ENCODE measurements around the gene PCAT7. TPM values are rescaled to one million over a fixed set of nuclear protein-coding genes. Genes with fewer than 3 reads are reported as not detected.
"Not testable (repeated sequence)": the region's sequence is repeated elsewhere in the genome, so short reads cannot be mapped to it uniquely, and the experiment has no call there.

The PCAT7 gene
- total RNA-seq, 1 donor from 2014 or later = 1.3 TPM

GRCh38 chr9:94584555-94584954 is 29.7 kb downstream of the PCAT7 start:
- H3K9me3 Mint-ChIP-seq (ENCODE audit: unreplicated experiment) = no peaks in the 10 kb centered on the region
- TF ChIP-seq CTCF (IDR thresholded peaks at IDR 0.05; ENCODE audit: unreplicated experiment) = no peak
- H3K27me3 Mint-ChIP-seq (ENCODE audit: unreplicated experiment) = peaks cover 4% of the 10 kb centered on the region
- no peaks in the 10 kb centered on the region for H3K36me3 Mint-ChIP-seq (ENCODE audit: low read depth, unreplicated experiment)
- H3K27ac Mint-ChIP-seq (ENCODE audit: unreplicated experiment) = no peak overlapping the region
- no peak for DNase-seq (ENCODE audit: low spot score)
- no peak overlapping the region for H3K4me3 Mint-ChIP-seq (ENCODE audit: unreplicated experiment)
- peaks cover 6% of the 10 kb centered on the region for H3K4me1 Mint-ChIP-seq (ENCODE audit: unreplicated experiment)

- Mint-ChIP-seq H3K27ac (ENCODE audit: unreplicated experiment) (no peak overlapping the region), H3K36me3 (ENCODE audit: low read depth, unreplicated experiment) (no peaks in the 10 kb centered on the region), H3K4me3 (ENCODE audit: unreplicated experiment) (no peak overlapping the region), H3K4me1 (ENCODE audit: unreplicated experiment) (peaks cover 6% of the 10 kb centered on the region), H3K9me3 (ENCODE audit: unreplicated experiment) (no peaks in the 10 kb centered on the region), H3K27me3 (ENCODE audit: unreplicated experiment) (peaks cover 5% of the 10 kb centered on the region)
- no peak for DNase-seq (ENCODE audit: low spot score)
- TF ChIP-seq CTCF (IDR thresholded peaks at IDR 0.05; ENCODE audit: unreplicated experiment) = no peak
Measured at GRCh38 chr9:94586316-94586715, 31.4 kb downstream of the PCAT7 start.

GRCh38 chr9:94586814-94587213 is 31.9 kb downstream of the PCAT7 start:
- Mint-ChIP-seq H3K4me1 (ENCODE audit: unreplicated experiment) (peaks cover 6% of the 10 kb centered on the region), H3K27ac (ENCODE audit: unreplicated experiment) (no peak overlapping the region), H3K4me3 (ENCODE audit: unreplicated experiment) (no peak overlapping the region), H3K27me3 (ENCODE audit: unreplicated experiment) (peaks cover 5% of the 10 kb centered on the region), H3K9me3 (ENCODE audit: unreplicated experiment) (no peaks in the 10 kb centered on the region), H3K36me3 (ENCODE audit: low read depth, unreplicated experiment) (no peaks in the 10 kb centered on the region)
- no peak for TF ChIP-seq CTCF (IDR thresholded peaks at IDR 0.05; ENCODE audit: unreplicated experiment)
- DNase-seq (ENCODE audit: low spot score) = no peak

- H3K9me3 Mint-ChIP-seq (ENCODE audit: unreplicated experiment) = no peaks in the 10 kb centered on the region
- H3K27ac Mint-ChIP-seq (ENCODE audit: unreplicated experiment) = no peak overlapping the region
- H3K4me3 Mint-ChIP-seq (ENCODE audit: unreplicated experiment) = no peak overlapping the region
- TF ChIP-seq CTCF (IDR thresholded peaks at IDR 0.05; ENCODE audit: unreplicated experiment) = no peak
- H3K27me3 Mint-ChIP-seq (ENCODE audit: unreplicated experiment) = peaks cover 8% of the 10 kb centered on the region
- H3K4me1 Mint-ChIP-seq (ENCODE audit: unreplicated experiment) = peaks cover 6% of the 10 kb centered on the region
- DNase-seq (ENCODE audit: low spot score) = no peak
- H3K36me3 Mint-ChIP-seq (ENCODE audit: low read depth, unreplicated experiment) = no peaks in the 10 kb centered on the region
Measured at GRCh38 chr9:94588681-94589080, 33.8 kb downstream of the PCAT7 start.

GRCh38 chr9:94591046-94591545 is 36.2 kb downstream of the PCAT7 start:
- DNase-seq (ENCODE audit: low spot score); H3K4me3 Mint-ChIP-seq (ENCODE audit: unreplicated experiment); H3K27me3 Mint-ChIP-seq (ENCODE audit: unreplicated experiment); H3K4me1 Mint-ChIP-seq (ENCODE audit: unreplicated experiment); H3K9me3 Mint-ChIP-seq (ENCODE audit: unreplicated experiment); H3K27ac Mint-ChIP-seq (ENCODE audit: unreplicated experiment); H3K36me3 Mint-ChIP-seq (ENCODE audit: low read depth, unreplicated experiment): not testable (repeated sequence)
